DOHH2 (cell line): ENCODE measurements around the gene SPTBN1.

Experiments used
- EZH2phosphoT487 ChIP-seq: fragments of 200-600 bp; sonication (generic); IDR thresholded peaks from 2 replicates; pipeline ENCODE4 v1.6.1; 2017; ENCODE audit warnings: borderline replicate concordance, mild to moderate bottlenecking, antibody characterized with exemption, low read length, moderate library complexity, mixed read lengths
- TF ChIP-seq, protein P1 (sequence below): fragments of 200-600 bp; sonication (generic); IDR thresholded peaks from one replicate; pipeline ENCODE4 v1.5.1; 2014; ENCODE audit warnings: antibody characterized with exemption, mild to moderate bottlenecking, low read depth, low read length; ENCODE audit not compliant: poor library complexity, severe bottlenecking

- TF ChIP-seq, protein P1, sequence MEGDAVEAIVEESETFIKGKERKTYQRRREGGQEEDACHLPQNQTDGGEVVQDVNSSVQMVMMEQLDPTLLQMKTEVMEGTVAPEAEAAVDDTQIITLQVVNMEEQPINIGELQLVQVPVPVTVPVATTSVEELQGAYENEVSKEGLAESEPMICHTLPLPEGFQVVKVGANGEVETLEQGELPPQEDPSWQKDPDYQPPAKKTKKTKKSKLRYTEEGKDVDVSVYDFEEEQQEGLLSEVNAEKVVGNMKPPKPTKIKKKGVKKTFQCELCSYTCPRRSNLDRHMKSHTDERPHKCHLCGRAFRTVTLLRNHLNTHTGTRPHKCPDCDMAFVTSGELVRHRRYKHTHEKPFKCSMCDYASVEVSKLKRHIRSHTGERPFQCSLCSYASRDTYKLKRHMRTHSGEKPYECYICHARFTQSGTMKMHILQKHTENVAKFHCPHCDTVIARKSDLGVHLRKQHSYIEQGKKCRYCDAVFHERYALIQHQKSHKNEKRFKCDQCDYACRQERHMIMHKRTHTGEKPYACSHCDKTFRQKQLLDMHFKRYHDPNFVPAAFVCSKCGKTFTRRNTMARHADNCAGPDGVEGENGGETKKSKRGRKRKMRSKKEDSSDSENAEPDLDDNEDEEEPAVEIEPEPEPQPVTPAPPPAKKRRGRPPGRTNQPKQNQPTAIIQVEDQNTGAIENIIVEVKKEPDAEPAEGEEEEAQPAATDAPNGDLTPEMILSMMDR, result no peak
- no peak for TF ChIP-seq EZH2phosphoT487
Observed at GRCh38 chr2:54430649-54431048, 25.5 kb upstream of the SPTBN1 start.
